Activated naive CD8-positive, alpha-beta T cell treated with anti-CD3 and anti-CD28 coated beads, Interleukin-2, amount 50 U/mL, for 24 hours (primary cell): Measurements from ENCODE around the gene FSCN2.

Source experiments
- ATAC-seq: fragments of 150-1000 bp; cut with Tn5 transposase; one replicate; pipeline ENCODE4 v1.10.0; 2021
- DNase-seq: peaks from one replicate; pipeline ENCODE4 v3.0.0; 2021
- H3K27ac Mint-ChIP-seq: one replicate; pipeline ENCODE4 v1.8.0; 2021; ENCODE audit warnings: mild to moderate bottlenecking, mixed read lengths
- H3K27me3 Mint-ChIP-seq: one replicate; pipeline ENCODE4 v1.8.0; 2021; ENCODE audit warnings: mixed read lengths
- H3K36me3 Mint-ChIP-seq: one replicate; pipeline ENCODE4 v1.8.0; 2021; ENCODE audit warnings: low read depth, mixed read lengths
- H3K4me1 Mint-ChIP-seq: one replicate; pipeline ENCODE4 v1.8.0; 2021; ENCODE audit warnings: mixed read lengths
- H3K4me3 Mint-ChIP-seq: one replicate; pipeline ENCODE4 v1.8.0; 2021; ENCODE audit warnings: mild to moderate bottlenecking, moderate library complexity, mixed read lengths
- H3K9me3 Mint-ChIP-seq: one replicate; pipeline ENCODE4 v1.8.0; 2021; ENCODE audit warnings: mixed read lengths

Gene FSCN2

DNA sequence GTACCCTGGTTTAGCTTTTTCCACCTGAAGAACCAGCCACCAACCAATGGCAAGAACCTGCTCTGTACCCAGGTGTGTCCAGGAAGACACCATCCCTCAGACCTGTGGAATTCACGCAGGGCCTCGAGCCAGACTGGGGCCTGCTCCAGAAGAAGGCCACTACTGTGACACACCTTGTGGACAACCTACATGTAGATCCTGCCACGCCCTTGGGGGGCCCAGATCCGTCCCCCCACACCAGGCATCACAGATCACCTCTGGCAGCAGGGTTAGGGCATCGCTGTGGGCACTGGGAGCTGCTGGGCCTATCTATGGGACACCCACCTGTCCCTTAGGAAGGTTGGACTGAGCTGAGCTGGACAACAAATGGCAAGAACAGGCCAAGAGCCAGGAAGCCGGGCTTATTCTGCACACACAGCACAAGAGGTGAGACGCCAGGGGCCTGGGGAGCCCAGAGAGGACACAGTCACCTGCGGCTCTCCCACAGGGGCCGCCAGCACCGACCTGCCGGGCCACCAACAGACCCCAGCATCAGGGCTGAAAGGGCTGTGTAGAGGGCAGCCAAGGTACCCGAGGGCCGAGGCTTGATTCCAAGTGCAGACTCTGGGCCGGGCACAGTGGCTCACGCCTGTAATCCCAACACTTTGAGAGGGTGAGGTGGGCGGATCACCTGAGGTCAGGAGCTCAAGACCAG lies 16.3 kb downstream of the FSCN2 start:
- no peaks in the 10 kb centered on the region for H3K9me3 Mint-ChIP-seq
- H3K4me1 Mint-ChIP-seq: peaks cover under 1% of the 10 kb centered on the region
- H3K27me3 Mint-ChIP-seq: no peaks in the 10 kb centered on the region
- no peak overlapping the region for H3K27ac Mint-ChIP-seq
- H3K36me3 Mint-ChIP-seq: peaks cover 12% of the 10 kb centered on the region
- no peak for DNase-seq
- ATAC-seq: no peak
- H3K4me3 Mint-ChIP-seq: no peak overlapping the region

DNA sequence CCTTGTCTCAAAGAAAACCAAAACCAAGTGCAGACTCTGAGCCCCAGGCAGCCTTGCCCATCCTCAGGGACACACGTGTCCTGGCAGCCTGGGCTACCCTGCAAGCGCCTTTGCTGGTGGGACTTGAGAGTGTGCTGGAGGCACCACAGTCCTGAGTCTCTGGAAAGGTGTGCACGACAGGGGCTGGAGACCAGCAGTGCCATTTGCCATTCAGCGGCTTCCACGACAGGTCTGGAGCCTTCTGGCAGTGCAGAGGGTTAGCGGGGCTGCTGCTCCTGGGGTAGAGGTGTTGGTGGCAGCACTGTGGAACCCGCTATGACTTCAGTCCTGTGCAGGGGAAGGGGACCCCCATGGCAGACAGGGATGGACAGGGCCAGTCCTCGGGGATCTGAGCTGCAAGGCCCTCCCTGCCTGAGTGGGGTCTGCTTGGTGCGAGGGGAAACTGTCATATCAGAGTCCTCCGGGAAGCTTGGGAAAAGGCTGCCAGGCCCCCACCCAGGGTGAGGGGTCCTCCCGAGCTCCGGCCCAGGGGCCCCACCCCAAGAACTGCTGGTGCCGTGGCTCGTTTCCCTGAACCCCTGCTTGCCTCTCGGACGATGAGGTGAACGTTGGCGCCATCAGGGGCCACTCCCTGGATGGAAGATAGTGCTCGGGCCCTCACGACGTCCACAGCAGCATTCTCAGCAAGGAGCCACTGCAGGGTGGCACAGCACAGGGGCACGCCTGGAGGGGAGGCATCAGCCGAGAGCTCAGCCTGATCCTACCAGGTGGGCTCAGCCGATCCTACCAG lies 17.2 kb downstream of the FSCN2 start:
- DNase-seq (no peak), ATAC-seq (no peak)
- H3K36me3 Mint-ChIP-seq: peaks cover 20% of the 10 kb centered on the region
- no peaks in the 10 kb centered on the region for H3K9me3 Mint-ChIP-seq
- H3K27me3 Mint-ChIP-seq: no peaks in the 10 kb centered on the region
- no peak overlapping the region for H3K27ac Mint-ChIP-seq
- no peak overlapping the region for H3K4me3 Mint-ChIP-seq
- H3K4me1 Mint-ChIP-seq: peaks cover 8% of the 10 kb centered on the region

DNA sequence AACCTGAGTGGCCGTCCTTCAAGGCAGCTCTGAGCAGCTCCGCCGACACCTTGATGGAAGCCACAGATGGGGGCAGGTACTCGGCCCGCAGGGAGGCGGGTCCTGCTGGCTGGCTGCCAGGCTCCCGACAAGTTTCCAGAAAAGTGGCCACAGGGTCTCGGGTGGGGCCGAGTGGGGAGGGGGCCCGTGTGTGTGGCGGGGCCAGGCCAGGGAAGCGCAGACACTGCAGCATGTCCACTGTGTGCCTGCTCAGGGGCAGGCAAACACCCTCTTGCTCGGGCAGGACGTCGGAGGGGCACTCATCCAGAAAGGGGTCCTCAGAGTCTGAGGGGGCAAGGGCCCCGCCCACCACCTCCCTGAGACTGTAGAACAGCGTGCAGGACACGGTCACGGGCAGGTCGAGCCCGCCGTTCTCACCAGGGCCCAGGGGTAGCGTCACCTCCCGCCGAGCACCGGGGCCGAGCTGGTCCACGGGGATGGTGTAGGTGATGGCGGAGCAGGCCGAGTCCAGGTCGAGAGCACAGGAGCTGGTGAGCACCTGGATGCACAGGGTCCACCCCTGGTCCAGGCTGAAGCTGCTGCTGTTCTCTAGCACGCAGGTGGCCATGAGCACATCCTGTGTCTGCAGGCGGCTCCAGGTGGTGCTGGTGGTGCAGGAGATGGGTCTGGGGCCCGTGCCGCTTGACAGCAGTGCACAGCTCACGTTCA lies 18.9 kb downstream of the FSCN2 start:
- DNase-seq (no peak), ATAC-seq (no peak)
- no peak overlapping the region for H3K4me3 Mint-ChIP-seq
- no peaks in the 10 kb centered on the region for H3K9me3 Mint-ChIP-seq
- H3K4me1 Mint-ChIP-seq: peaks cover 18% of the 10 kb centered on the region
- peaks cover 21% of the 10 kb centered on the region for H3K36me3 Mint-ChIP-seq
- no peak overlapping the region for H3K27ac Mint-ChIP-seq
- H3K27me3 Mint-ChIP-seq: no peaks in the 10 kb centered on the region

DNA sequence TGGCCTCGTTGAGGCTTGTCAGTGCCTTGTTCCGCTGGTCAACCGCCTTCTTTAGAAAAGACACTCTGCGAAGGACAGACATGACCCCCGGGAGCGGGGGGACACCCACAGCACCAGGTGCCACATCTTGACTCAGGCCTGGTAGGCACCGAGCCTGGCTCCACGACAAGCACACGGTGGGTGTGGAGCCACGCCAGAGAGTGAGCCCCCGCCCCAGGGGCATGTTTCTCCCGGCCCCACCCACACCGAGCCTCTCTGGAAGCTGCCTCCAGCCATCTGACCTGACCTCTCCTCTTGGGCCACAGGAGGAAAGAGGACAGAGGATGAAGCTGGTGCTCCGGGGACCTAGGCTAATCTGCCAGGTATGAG lies 19.4 kb downstream of the FSCN2 start:
- no peak for DNase-seq
- Mint-ChIP-seq H3K9me3 (no peaks in the 10 kb centered on the region), H3K27me3 (no peaks in the 10 kb centered on the region), H3K4me3 (no peak overlapping the region), H3K36me3 (peaks cover 19% of the 10 kb centered on the region), H3K27ac (no peak overlapping the region), H3K4me1 (peaks cover 18% of the 10 kb centered on the region)
- no peak for ATAC-seq

DNA sequence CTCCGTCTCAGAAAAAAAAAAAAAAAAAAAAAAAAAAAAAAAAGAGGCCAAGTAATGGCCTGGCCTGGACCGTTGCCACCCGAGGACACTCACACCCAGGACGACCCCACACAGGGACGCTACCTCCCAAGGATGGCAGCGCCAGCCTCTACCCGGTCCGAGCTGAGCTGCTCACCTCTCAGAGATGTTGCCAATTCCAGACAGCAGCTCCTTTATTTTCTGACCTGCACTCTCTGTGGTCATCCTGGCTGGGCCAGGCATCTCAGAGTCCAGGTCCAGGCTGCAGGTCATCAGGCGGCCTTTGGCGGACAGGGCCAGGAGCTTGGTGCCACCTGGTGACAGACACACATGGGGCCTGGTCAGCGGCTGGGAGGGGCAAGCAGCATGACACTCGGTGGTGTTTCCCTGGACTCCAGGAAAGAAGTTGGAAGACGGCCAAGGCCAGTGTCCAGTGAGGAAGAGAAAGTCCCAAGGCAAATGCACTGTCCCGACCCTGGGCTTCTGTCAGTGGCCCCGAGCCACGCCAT lies 20.9 kb downstream of the FSCN2 start:
- DNase-seq: no peak
- H3K36me3 Mint-ChIP-seq: peaks cover 21% of the 10 kb centered on the region
- H3K4me1 Mint-ChIP-seq: peaks cover 28% of the 10 kb centered on the region
- ATAC-seq: no peak
- H3K27ac Mint-ChIP-seq: no peak overlapping the region
- no peaks in the 10 kb centered on the region for H3K9me3 Mint-ChIP-seq
- H3K4me3 Mint-ChIP-seq: no peak overlapping the region
- H3K27me3 Mint-ChIP-seq: no peaks in the 10 kb centered on the region

DNA sequence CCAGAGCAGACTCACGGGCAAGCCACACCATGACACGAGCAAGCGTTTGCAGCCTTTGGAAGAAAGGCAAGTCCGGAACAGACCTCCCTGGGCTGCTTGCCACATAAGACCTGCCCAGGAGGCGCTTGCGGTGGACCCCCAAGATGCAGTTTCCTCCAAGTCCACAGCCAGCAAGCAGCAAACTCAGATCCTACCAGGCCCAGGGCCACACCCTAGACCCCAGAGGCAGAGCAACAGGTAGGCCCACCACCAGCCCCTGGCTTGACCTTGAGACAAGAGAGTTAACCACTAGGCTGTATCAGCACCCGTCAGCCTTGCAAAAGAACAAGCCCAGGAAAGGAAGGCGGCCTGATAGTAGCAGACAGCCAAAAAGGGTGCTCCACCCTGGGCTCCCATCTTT lies 21.6 kb downstream of the FSCN2 start:
- ATAC-seq (no peak), DNase-seq (no peak)
- H3K4me1 Mint-ChIP-seq: peaks cover 33% of the 10 kb centered on the region
- H3K4me3 Mint-ChIP-seq: peak overlapping the region; percentile 59
- no peaks in the 10 kb centered on the region for H3K27me3 Mint-ChIP-seq
- H3K36me3 Mint-ChIP-seq: peaks cover 21% of the 10 kb centered on the region
- no peaks in the 10 kb centered on the region for H3K9me3 Mint-ChIP-seq
- peak overlapping the region; percentile 31 for H3K27ac Mint-ChIP-seq

DNA sequence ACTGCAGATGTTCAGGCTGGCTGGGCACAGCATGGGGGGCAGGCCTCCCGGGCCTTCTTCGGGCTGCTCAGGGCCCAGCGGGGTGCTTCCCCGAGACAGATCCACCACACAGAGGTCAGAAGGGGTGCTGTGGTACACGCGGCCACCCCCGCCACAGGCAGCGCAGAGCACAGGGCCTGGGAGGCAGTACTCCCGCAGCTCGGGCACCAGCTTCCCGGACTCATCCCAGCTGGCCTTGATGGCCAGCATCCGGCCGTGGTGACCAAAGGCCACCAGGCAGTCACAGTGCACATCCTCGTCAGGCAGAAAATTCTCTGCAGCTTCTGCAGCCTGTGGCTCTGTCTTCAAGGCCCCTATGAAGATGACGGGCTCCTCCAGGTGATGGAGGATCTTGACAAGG lies 22.1 kb downstream of the FSCN2 start:
- Mint-ChIP-seq H3K9me3 (no peaks in the 10 kb centered on the region), H3K36me3 (peaks cover 21% of the 10 kb centered on the region), H3K4me3 (peak overlapping the region; percentile 87), H3K4me1 (peaks cover 33% of the 10 kb centered on the region), H3K27ac (no peak overlapping the region), H3K27me3 (no peaks in the 10 kb centered on the region)
- no peak for DNase-seq
- ATAC-seq: no peak

DNA sequence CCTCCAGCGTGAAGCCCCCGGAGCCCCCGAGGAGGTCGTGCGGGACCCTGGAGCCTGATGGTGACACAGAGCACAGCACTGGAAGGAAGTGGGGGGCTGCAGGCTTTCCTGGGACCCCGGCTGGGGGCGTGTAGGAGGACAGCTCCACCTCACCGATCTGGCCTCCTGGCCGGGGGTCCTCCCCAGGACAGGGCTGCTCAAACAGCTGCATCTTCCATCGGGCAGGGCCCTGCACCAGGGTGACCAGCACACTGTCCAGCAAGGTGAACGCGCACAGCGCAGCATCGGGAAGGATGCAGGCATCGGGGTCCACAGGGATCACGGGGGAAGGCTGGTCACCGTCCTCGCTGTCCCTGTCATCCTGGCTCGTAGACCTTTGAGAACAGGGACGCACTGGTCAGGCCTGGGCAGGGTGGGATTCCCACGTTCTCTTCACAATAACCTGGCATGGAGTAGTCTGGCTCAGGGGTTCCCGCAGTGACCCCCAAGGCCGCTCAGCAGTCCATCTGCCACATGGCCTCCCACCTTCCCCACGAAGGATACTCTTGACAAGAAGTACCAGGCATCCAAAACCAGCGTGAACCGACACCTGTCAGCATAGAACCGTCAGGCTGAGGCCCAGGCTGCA lies 22.8 kb downstream of the FSCN2 start:
- peak overlapping the region; percentile 87 for H3K4me3 Mint-ChIP-seq
- ATAC-seq (no peak), DNase-seq (no peak)
- no peaks in the 10 kb centered on the region for H3K9me3 Mint-ChIP-seq
- H3K27ac Mint-ChIP-seq: peak overlapping the region; percentile 85
- peaks cover 34% of the 10 kb centered on the region for H3K4me1 Mint-ChIP-seq
- peaks cover 21% of the 10 kb centered on the region for H3K36me3 Mint-ChIP-seq
- H3K27me3 Mint-ChIP-seq: no peaks in the 10 kb centered on the region

DNA sequence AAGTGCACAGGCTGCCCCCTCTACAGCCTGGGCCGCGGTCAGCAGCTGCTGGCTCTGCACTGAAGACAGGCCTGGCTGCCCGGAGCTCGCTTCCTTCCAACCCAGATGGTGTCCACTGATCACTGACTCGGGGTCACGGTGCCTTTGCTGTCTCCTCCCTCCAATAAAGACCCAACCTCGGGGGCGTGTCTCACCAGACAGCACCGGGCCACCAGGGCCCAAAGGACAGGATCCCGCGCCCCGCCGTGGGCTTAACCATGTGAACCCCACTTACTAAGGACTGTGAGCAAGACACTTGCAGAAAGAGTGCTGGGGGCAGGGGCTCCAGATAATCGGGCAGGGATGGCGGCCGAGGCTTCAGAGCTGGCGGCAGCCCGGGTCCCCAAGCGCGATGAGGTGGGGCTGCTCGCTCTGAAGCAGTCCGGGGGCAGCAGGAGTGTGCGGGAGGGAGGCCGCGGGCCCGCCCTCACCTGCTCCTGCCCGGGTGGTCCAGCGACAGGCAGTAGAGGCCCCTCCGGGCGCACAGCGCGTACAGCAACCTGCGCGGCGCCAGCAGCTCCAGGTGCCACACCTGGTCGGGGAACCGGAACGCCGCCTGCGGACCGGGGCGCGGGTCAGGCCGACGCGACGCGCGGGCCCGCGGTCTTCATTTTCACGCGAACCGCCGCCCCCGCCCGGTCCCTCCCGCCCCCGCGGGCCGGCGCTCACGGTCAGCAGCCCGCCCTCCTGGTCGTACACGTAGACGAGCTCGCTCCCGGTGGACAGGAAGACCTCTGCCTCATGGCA lies 23.5 kb downstream of the FSCN2 start:
- peak overlapping the region; percentile 85 for H3K27ac Mint-ChIP-seq

DNA sequence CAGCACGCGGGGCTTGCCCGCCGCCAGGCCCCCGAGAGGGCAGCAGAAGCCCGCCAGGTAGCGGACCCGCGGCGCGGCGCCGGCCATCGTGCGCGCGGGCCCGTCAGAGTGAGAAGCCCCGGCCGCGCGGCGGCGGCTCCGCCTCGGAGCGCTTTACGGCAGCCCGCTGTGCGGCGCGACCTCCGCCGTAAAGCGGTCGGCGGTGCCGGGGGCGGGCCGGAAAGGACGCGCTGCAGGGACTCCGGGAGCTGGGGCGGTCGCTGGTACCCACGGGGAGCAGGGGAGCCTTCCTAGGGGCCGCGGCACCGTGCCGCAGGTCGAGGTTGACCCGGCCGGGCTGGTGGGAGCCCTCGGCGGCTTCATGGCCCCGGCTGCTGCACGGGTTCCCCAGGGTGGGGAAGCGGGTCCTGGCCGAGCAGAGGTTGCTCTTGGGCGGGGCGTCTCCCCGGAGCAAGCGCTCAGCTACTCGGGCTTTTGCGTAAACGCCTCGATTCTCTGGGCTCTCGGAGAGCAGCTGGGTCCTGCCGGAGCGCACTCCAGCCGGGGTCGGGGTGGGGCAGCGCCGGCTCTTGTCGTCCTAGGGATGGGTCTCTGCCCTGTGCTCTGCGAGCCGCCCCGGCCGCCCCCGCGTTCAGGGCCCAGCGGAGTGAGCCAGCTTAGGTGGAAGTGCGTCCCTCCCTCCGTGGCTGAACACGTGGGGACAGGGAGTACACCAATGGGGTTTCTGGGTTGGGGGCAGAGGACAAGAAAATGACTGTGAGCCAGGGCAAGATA lies 24.3 kb downstream of the FSCN2 start, which contains the start of gene FAAP100:
TSS of gene FAAP100 (minus strand) at position 110 of the 774 bp plus-strand sequence. CDS start at position 87, 23 bp downstream.
- ATAC-seq: peak; percentile 60

More for the DNA sequence above, 23.5 kb downstream of the FSCN2 start:
- H3K4me3 Mint-ChIP-seq: peak overlapping the region; percentile 87
- peaks cover 25% of the 10 kb centered on the region for H3K36me3 Mint-ChIP-seq
- no peaks in the 10 kb centered on the region for H3K27me3 Mint-ChIP-seq
- ATAC-seq (no peak), DNase-seq (no peak)
- H3K9me3 Mint-ChIP-seq: no peaks in the 10 kb centered on the region
- H3K4me1 Mint-ChIP-seq: peaks cover 41% of the 10 kb centered on the region

DNA sequence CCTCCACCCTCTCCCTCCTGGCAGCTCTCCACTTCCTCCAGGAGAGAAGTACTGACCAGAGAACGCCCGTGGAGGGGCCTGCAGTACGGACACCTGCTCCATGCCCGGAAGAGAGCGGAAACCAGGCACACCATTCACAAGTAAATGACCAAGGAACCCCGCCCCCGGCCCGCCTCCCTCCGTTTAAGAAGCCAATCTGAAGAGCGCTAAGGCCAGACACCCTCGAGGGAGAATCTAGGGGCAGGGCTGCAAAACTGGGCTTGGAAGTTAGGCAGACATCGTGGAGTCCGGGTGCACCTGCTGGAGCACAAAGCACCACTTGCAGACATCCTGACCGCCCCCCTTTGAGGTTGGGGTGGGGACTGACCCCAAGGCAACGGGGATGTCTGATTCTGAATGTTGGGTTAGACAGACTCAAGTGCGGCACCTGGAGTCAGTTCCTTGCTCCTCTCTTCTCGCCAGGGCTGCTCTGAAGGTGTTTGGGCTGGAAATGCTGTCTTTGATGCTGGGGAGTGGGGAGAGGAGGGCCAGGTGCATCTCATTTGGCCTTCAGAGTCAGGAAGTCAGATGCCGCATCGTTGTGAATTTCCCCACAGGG lies 24.9 kb downstream of the FSCN2 start:
- H3K9me3 Mint-ChIP-seq: no peaks in the 10 kb centered on the region
- peak overlapping the region; percentile 89 for H3K4me3 Mint-ChIP-seq
- H3K27me3 Mint-ChIP-seq: no peaks in the 10 kb centered on the region
- H3K4me1 Mint-ChIP-seq: peaks cover 41% of the 10 kb centered on the region
- peak; percentile 79 for DNase-seq
- peak overlapping the region; percentile 92 for H3K27ac Mint-ChIP-seq
- H3K36me3 Mint-ChIP-seq: peaks cover 25% of the 10 kb centered on the region
- ATAC-seq: peak; percentile 76

More for the DNA sequence above, 24.3 kb downstream of the FSCN2 start, which contains the start of gene FAAP100:
- Mint-ChIP-seq H3K4me1 (peaks cover 41% of the 10 kb centered on the region), H3K4me3 (peak within 1 kb of the TSS; percentile 89), H3K36me3 (peaks cover 25% of the 10 kb centered on the region), H3K27ac (peak within 1 kb of the TSS; percentile 92), H3K27me3 (no peaks in the 10 kb centered on the region), H3K9me3 (no peaks in the 10 kb centered on the region)
- DNase-seq: peak; percentile 85

DNA sequence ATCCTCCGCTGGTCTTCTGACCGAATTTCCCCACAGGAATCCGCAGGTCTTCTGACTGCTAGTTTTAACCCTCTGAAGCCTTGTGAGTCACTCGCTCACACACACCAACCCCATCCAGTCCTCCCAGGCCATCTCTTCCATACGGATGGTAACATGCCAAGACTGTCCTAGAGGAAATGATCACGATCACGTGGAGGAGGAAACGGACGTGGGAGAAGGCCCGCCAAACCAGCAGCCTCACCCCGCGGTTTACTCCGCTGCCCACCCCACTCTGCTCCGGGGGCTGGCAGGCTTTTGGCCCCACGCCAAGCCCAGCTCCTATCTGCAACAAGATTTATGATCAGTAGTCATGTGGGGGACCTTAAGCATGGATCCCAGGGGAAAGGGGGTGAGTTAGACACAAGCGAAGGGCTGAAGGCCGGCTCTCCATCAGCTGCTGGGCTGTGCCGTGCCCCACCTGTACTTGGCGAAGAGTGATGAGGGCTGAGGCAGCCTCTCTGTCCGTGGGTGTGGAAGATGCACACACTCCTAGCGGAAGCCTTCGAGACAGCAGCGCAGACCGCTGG lies 25.5 kb downstream of the FSCN2 start:
- Mint-ChIP-seq H3K27ac (peak overlapping the region; percentile 92), H3K27me3 (no peaks in the 10 kb centered on the region), H3K4me3 (peak overlapping the region; percentile 89), H3K4me1 (peaks cover 41% of the 10 kb centered on the region), H3K36me3 (peaks cover 27% of the 10 kb centered on the region), H3K9me3 (no peaks in the 10 kb centered on the region)
- ATAC-seq (peak; percentile 22), DNase-seq (peak; percentile 43)
